ENCODE data around the gene MYT1.

MYT1 gene

GRCh38 chr20:64222851-64223525 lies 58.7 kb downstream of the MYT1 start:
- Histone ChIP-seq H3K27ac (replicated peaks) (no peak overlapping the region), H3K4me3 (replicated peaks; ENCODE audit: insufficient read depth, low read length) (no peak overlapping the region), H3K27me3 (ENCODE audit: insufficient read depth, poor library complexity, severe bottlenecking) (peaks cover 16% of the 10 kb centered on the region)
- TF ChIP-seq SPI1 (IDR thresholded peaks at IDR 0.05; ENCODE audit: borderline replicate concordance, low read depth) = no peak
- no peak for TF ChIP-seq CTCF (IDR thresholded peaks at IDR 0.05; ENCODE audit: insufficient read depth, low read length)
- no peak for TF ChIP-seq GABPA (IDR thresholded peaks at IDR 0.05; ENCODE audit: low read depth)
- DNase-seq (ENCODE audit: low read depth in 1 of 2, low spot score in 1 of 2) = no peak

- peaks cover 17% of the 10 kb centered on the region for H3K27me3 ChIP-seq (ENCODE audit: insufficient read depth, poor library complexity, severe bottlenecking)
Measured at GRCh38 chr20:64223526-64224067, 59.3 kb downstream of the MYT1 start.

GRCh38 chr20:64224351-64225170 lies 60.3 kb downstream of the MYT1 start:
- TF ChIP-seq CTCF (IDR thresholded peaks at IDR 0.05; ENCODE audit: insufficient read depth, low read length) (no peak), POLR2AphosphoS5 (IDR thresholded peaks at IDR 0.05; ENCODE audit: low read depth) (no peak), GABPA (IDR thresholded peaks at IDR 0.05; ENCODE audit: low read depth) (no peak), SPI1 (IDR thresholded peaks at IDR 0.05; ENCODE audit: borderline replicate concordance, low read depth) (no peak)
- TF ChIP-seq, protein P1, sequence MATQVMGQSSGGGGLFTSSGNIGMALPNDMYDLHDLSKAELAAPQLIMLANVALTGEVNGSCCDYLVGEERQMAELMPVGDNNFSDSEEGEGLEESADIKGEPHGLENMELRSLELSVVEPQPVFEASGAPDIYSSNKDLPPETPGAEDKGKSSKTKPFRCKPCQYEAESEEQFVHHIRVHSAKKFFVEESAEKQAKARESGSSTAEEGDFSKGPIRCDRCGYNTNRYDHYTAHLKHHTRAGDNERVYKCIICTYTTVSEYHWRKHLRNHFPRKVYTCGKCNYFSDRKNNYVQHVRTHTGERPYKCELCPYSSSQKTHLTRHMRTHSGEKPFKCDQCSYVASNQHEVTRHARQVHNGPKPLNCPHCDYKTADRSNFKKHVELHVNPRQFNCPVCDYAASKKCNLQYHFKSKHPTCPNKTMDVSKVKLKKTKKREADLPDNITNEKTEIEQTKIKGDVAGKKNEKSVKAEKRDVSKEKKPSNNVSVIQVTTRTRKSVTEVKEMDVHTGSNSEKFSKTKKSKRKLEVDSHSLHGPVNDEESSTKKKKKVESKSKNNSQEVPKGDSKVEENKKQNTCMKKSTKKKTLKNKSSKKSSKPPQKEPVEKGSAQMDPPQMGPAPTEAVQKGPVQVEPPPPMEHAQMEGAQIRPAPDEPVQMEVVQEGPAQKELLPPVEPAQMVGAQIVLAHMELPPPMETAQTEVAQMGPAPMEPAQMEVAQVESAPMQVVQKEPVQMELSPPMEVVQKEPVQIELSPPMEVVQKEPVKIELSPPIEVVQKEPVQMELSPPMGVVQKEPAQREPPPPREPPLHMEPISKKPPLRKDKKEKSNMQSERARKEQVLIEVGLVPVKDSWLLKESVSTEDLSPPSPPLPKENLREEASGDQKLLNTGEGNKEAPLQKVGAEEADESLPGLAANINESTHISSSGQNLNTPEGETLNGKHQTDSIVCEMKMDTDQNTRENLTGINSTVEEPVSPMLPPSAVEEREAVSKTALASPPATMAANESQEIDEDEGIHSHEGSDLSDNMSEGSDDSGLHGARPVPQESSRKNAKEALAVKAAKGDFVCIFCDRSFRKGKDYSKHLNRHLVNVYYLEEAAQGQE (IDR thresholded peaks at IDR 0.05; ENCODE audit: insufficient replicate concordance, low read depth) = no peak
- H3K27me3 ChIP-seq (ENCODE audit: insufficient read depth, poor library complexity, severe bottlenecking) = peaks cover 19% of the 10 kb centered on the region
- no peak overlapping the region for H3K27ac ChIP-seq (replicated peaks)
- no peak overlapping the region for H3K4me3 ChIP-seq (replicated peaks; ENCODE audit: insufficient read depth, low read length)
- DNase-seq (ENCODE audit: low read depth in 1 of 2, low spot score in 1 of 2) = no peak

More at GRCh38 chr20:64223526-64224067, 59.3 kb downstream of the MYT1 start:
- H3K27ac ChIP-seq (replicated peaks) = no peak overlapping the region
- DNase-seq (ENCODE audit: low read depth in 1 of 2, low spot score in 1 of 2) = no peak
- H3K4me3 ChIP-seq (replicated peaks; ENCODE audit: insufficient read depth, low read length) = no peak overlapping the region
- TF ChIP-seq CTCF (IDR thresholded peaks at IDR 0.05; ENCODE audit: insufficient read depth, low read length) = no peak
- no peak for TF ChIP-seq POLR2AphosphoS5 (IDR thresholded peaks at IDR 0.05; ENCODE audit: low read depth)
- TF ChIP-seq, protein P1 (IDR thresholded peaks at IDR 0.05; ENCODE audit: insufficient replicate concordance, low read depth) = no peak
- TF ChIP-seq GABPA (IDR thresholded peaks at IDR 0.05; ENCODE audit: low read depth) = no peak
- no peak for TF ChIP-seq SPI1 (IDR thresholded peaks at IDR 0.05; ENCODE audit: borderline replicate concordance, low read depth)
